Mesothelial cell of epicardium (in vitro differentiated cells): ENCODE data around the gene TTLL1. TPM values are rescaled to one million over a fixed set of nuclear protein-coding genes. Genes with fewer than 3 reads are reported as not detected.

Experiments used
- DNase-seq, 2 experiments: peaks; one replicate each; pipeline ENCODE4 v3.0.0; 2021; ENCODE audit warnings: low spot score in 2 of 2; ENCODE audit not compliant: unreplicated experiment in 2 of 2
- H3K27ac Mint-ChIP-seq: 2 replicates; pipeline ENCODE4 v1.8.0; 2021; ENCODE audit warnings: mixed read lengths
- H3K27me3 Mint-ChIP-seq: 2 replicates; pipeline ENCODE4 v1.8.0; 2021; ENCODE audit warnings: low read depth, mixed read lengths
- H3K36me3 Mint-ChIP-seq: 2 replicates; pipeline ENCODE4 v1.8.0; 2021; ENCODE audit warnings: mixed read lengths
- H3K4me1 Mint-ChIP-seq: 2 replicates; pipeline ENCODE4 v1.8.0; 2021; ENCODE audit warnings: mixed read lengths
- H3K4me3 Mint-ChIP-seq: 2 replicates; pipeline ENCODE4 v1.8.0; 2021; ENCODE audit warnings: mild to moderate bottlenecking, moderate library complexity, mixed read lengths
- H3K9me3 Mint-ChIP-seq: 2 replicates; pipeline ENCODE4 v1.8.0; 2021; ENCODE audit warnings: mixed read lengths
- total RNA-seq: library from RNA; stranded (reverse); gene quantifications from 3 replicates; pipeline ENCODE4 v1.2.1, GENCODE V29; 2021
- TF ChIP-seq, protein P1 (sequence below): fragments of 200-600 bp; sonication (generic); IDR thresholded peaks from one replicate; pipeline ENCODE4 v1.5.0; 2021; ENCODE audit warnings: antibody characterized with exemption; ENCODE audit not compliant: unreplicated experiment

The TTLL1 gene
- total RNA-seq, 1 donor from 2014 or later, result 18.0 TPM

DNA sequence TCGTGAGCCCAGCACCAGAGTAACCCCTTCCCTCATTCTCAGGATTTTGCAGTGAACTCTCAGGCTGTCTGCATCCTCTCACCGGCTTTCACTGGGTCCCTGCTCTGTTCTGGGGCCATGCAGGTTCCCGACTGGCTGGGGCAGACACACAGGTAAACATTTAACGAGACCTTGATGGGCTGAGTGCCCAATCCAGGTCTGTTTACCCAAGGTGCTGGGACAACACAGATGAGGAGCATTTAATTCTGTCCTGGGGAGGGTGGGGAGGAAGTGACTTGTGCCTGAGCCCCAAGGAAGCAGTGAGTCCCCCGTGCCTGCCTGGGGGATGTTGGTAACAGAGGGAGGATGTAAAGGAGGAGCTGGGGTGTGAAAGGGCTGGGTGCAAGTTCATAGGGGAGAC is 25.8 kb upstream of the TTLL1 start:
- TF ChIP-seq, protein P1, sequence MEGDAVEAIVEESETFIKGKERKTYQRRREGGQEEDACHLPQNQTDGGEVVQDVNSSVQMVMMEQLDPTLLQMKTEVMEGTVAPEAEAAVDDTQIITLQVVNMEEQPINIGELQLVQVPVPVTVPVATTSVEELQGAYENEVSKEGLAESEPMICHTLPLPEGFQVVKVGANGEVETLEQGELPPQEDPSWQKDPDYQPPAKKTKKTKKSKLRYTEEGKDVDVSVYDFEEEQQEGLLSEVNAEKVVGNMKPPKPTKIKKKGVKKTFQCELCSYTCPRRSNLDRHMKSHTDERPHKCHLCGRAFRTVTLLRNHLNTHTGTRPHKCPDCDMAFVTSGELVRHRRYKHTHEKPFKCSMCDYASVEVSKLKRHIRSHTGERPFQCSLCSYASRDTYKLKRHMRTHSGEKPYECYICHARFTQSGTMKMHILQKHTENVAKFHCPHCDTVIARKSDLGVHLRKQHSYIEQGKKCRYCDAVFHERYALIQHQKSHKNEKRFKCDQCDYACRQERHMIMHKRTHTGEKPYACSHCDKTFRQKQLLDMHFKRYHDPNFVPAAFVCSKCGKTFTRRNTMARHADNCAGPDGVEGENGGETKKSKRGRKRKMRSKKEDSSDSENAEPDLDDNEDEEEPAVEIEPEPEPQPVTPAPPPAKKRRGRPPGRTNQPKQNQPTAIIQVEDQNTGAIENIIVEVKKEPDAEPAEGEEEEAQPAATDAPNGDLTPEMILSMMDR, result no peak
- Mint-ChIP-seq H3K4me1 (peaks cover 14% of the 10 kb centered on the region), H3K36me3 (no peaks in the 10 kb centered on the region), H3K27ac (no peak overlapping the region), H3K4me3 (no peak overlapping the region), H3K27me3 (peaks cover 19% of the 10 kb centered on the region), H3K9me3 (no peaks in the 10 kb centered on the region)
- no peak for DNase-seq

DNA sequence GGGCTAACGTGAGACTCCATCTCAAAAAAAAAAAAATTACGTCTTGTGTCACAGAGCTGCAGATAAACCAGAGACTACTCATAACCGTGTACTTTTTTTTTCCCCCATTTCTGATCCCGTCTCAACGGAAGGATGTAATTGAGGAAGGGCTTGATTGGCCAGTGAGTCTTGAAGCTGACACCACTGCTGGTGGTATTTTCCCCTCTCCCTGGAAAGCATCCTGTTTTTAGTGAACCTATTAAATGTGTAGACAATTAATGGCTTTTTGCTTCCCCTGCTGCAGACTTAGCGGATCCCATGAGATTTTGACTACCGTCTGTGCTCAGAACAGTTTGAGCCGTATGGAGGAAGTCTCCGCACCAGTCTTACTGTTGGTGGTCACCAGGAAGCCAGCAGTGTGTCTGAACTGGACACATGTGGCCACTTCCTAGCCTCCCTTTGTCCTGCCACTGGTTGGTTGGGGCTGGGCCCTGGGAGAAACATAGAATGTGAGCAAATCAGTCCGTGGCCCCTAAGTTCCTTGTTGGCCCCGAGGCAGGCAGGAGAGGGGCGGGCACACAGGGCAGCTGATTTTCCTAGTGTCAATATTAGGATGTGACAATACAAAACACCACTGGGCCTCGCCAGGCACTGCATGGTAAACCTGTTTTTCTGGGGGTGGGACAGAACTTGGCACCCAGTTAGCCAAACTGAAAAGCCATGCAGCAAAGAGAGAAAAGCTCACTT is 24.5 kb upstream of the TTLL1 start:
- Mint-ChIP-seq H3K27me3 (peaks cover 29% of the 10 kb centered on the region), H3K4me3 (no peak overlapping the region), H3K9me3 (no peaks in the 10 kb centered on the region), H3K27ac (peak overlapping the region; percentile 68), H3K36me3 (no peaks in the 10 kb centered on the region), H3K4me1 (peaks cover 14% of the 10 kb centered on the region)
- TF ChIP-seq, protein P1, result no peak
- no peak for DNase-seq

DNA sequence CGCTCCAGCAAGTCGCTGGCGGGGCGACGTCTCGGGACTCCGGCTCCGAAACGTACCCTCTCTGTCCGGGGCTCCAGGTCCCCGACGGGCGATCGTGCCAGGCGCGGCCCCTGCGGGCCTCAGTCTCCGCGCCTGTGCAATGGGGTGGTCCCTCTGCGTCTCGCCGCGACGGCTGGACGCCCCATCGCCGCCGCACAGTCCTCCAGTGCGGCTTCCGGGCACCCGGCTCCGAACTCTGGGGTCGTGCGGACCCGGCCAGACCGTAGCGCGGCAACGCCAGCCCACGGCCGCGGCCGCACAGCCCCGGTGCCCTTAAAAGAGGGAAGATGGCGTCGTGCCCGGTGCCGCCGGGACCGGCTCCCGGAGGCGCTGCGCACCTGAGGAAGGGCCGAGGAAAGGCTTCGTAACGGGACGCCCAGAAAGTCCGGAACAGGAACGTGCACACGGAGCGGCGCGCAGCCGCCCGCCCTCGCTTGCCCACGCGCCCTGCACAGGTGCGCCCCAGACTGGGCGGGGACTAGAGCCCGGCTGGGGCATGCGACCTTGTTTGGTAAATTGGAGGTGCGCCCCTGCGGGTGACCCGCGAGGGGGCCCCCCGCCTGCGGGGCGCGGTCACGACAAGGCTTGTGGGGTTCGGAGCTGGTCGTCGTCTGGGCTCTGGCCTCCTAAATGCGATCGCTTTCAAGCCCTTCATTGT is 21.9 kb upstream of the TTLL1 start:
- Mint-ChIP-seq H3K27ac (no peak overlapping the region), H3K4me3 (peak overlapping the region; percentile 67), H3K36me3 (no peaks in the 10 kb centered on the region), H3K4me1 (peaks cover 14% of the 10 kb centered on the region), H3K27me3 (peaks cover 29% of the 10 kb centered on the region), H3K9me3 (no peaks in the 10 kb centered on the region)
- TF ChIP-seq, protein P1, result no peak
- no peak for DNase-seq

DNA sequence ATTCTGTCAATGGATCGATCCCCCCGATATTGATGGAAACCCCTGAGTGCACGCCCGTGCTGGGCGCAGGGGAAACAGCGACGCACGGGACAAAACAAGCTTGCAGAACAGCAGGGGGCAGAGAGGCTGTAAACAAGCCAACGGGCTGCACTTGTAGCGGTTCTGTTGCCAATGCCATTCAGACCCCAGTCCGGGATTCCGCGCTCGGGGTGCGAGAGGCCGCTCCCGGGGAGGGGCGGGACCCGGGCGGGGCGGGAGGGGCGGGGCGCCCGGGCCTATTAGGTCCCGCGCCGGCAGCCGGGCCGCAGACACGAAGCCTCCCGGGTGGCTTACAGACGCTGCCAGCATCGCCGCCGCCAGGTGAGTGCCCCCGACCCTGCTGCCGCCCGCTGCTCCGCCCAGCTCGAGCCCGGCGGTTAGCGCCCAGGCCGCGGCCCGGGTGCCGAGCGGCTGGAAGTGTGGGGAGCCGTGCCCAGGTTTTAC is 21.3 kb upstream of the TTLL1 start, which contains the start of gene BIK:
Gene BIK (plus strand): TSS at position 307 of the 483 bp plus-strand sequence. CDS start 13,273 bp downstream, outside the sequence.
- Mint-ChIP-seq H3K9me3 (no peaks in the 10 kb centered on the region), H3K27me3 (peaks cover 29% of the 10 kb centered on the region), H3K4me1 (peaks cover 14% of the 10 kb centered on the region), H3K36me3 (no peaks in the 10 kb centered on the region), H3K4me3 (peak within 1 kb of the TSS; percentile 74), H3K27ac (no peak within 1 kb of the TSS)
- DNase-seq, result peak in 1 of 2 experiments; percentile 32
- TF ChIP-seq, protein P1, result no peak

DNA sequence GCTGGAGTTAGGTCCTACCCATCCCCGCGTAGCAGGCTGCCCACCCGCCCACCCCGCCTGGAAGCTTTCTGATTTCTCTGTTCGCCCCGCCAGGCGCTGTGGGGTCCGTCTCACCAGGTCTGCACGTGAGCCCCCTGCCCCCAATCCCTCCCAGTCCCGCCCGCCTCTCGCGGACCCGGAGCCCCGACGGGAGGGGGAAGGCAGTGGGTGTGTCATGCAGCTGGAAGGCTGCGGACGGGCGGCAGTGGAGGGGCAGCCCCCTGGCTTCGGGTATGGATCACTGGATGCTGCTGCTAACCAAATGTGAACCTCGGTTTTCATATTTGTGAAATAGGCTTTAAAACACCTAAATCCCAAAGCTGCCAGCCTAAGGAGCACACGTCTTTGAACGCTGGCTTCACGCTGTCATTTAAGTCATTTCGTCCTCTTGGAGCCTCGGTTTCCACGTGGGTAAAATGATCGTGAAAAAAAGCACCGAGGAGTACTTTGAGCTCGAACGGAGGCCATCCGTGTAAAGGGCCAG is 20.8 kb upstream of the TTLL1 start:
- H3K4me1 Mint-ChIP-seq, result peaks cover 14% of the 10 kb centered on the region
- peaks cover 29% of the 10 kb centered on the region for H3K27me3 Mint-ChIP-seq
- no peaks in the 10 kb centered on the region for H3K36me3 Mint-ChIP-seq

More for the DNA sequence above, 20.8 kb upstream of the TTLL1 start:
- no peak overlapping the region for H3K27ac Mint-ChIP-seq
- H3K4me3 Mint-ChIP-seq, result peak overlapping the region; percentile 74
- DNase-seq, result no peak
- TF ChIP-seq, protein P1, result no peak
- H3K9me3 Mint-ChIP-seq, result no peaks in the 10 kb centered on the region
